ENCODE data around the gene PHEX.

DNA sequence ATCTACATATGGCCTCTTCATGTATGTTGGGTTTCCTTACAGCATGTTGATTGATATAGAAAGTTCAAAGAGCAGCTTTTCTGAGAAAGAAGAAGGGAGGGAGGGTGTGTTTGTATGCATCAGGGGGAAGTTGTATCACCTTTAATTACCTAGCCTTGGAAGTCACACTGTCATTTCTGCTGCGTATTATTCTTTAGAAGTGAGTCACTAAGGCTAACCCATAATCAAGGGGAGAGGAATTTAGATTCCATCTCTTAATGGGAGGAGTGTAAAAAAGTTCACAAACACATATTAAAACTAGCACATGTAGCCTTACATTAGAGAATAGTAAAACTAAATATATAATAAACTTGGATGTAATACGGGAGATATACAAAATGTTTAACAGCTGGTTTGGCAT, 154.0 kb downstream of the PHEX start:
- TF ChIP-seq EZH2 (IDR thresholded peaks at IDR 0.05; ENCODE audit: borderline replicate concordance, insufficient read depth, low read length, poor library complexity, severe bottlenecking) (no peak), EP300 (conservative IDR thresholded peaks at IDR 0.05; ENCODE audit: poor library complexity, severe bottlenecking) (no peak), POLR2AphosphoS5 (IDR thresholded peaks at IDR 0.05) (no peak), MXI1 (conservative IDR thresholded peaks at IDR 0.05; ENCODE audit: poor library complexity, severe bottlenecking) (no peak), TAF1 (IDR thresholded peaks at IDR 0.05; ENCODE audit: low read depth) (no peak), RAD21 (conservative IDR thresholded peaks at IDR 0.05) (no peak)
- TF ChIP-seq, protein P1, sequence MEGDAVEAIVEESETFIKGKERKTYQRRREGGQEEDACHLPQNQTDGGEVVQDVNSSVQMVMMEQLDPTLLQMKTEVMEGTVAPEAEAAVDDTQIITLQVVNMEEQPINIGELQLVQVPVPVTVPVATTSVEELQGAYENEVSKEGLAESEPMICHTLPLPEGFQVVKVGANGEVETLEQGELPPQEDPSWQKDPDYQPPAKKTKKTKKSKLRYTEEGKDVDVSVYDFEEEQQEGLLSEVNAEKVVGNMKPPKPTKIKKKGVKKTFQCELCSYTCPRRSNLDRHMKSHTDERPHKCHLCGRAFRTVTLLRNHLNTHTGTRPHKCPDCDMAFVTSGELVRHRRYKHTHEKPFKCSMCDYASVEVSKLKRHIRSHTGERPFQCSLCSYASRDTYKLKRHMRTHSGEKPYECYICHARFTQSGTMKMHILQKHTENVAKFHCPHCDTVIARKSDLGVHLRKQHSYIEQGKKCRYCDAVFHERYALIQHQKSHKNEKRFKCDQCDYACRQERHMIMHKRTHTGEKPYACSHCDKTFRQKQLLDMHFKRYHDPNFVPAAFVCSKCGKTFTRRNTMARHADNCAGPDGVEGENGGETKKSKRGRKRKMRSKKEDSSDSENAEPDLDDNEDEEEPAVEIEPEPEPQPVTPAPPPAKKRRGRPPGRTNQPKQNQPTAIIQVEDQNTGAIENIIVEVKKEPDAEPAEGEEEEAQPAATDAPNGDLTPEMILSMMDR (IDR thresholded peaks at IDR 0.05; ENCODE audit: poor library complexity, severe bottlenecking), result no peak
- TF ChIP-seq, protein P2, sequence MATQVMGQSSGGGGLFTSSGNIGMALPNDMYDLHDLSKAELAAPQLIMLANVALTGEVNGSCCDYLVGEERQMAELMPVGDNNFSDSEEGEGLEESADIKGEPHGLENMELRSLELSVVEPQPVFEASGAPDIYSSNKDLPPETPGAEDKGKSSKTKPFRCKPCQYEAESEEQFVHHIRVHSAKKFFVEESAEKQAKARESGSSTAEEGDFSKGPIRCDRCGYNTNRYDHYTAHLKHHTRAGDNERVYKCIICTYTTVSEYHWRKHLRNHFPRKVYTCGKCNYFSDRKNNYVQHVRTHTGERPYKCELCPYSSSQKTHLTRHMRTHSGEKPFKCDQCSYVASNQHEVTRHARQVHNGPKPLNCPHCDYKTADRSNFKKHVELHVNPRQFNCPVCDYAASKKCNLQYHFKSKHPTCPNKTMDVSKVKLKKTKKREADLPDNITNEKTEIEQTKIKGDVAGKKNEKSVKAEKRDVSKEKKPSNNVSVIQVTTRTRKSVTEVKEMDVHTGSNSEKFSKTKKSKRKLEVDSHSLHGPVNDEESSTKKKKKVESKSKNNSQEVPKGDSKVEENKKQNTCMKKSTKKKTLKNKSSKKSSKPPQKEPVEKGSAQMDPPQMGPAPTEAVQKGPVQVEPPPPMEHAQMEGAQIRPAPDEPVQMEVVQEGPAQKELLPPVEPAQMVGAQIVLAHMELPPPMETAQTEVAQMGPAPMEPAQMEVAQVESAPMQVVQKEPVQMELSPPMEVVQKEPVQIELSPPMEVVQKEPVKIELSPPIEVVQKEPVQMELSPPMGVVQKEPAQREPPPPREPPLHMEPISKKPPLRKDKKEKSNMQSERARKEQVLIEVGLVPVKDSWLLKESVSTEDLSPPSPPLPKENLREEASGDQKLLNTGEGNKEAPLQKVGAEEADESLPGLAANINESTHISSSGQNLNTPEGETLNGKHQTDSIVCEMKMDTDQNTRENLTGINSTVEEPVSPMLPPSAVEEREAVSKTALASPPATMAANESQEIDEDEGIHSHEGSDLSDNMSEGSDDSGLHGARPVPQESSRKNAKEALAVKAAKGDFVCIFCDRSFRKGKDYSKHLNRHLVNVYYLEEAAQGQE (IDR thresholded peaks at IDR 0.05; ENCODE audit: borderline replicate concordance), result no peak
